RCC 7860 (cell line): ENCODE measurements around the gene FSTL4.
"Not testable (repeated sequence)": the region's sequence is repeated elsewhere in the genome, so short reads cannot be mapped to it uniquely, and the experiment has no call there.

ENCODE experiments used
- DNase-seq: peaks from one replicate; pipeline ENCODE4 v3.0.0-alpha.2; 2015; ENCODE audit warnings: low spot score
- FAIRE-seq: peaks from 2 replicates; lab custom pipeline; 2012; peaks lifted over from hg19 to GRCh38; lab: Jason Lieb, UNC

The FSTL4 gene

GRCh38 chr5:133460172-133460758, 152.1 kb downstream of the FSTL4 start:
- DNase-seq, result no peak
- FAIRE-seq, result no peak

- no peak for FAIRE-seq
- no peak for DNase-seq
Measured at GRCh38 chr5:133459474-133460160, 152.7 kb downstream of the FSTL4 start.

GRCh38 chr5:133458435-133458834, 153.9 kb downstream of the FSTL4 start:
- FAIRE-seq, result no peak
- no peak for DNase-seq

DNA sequence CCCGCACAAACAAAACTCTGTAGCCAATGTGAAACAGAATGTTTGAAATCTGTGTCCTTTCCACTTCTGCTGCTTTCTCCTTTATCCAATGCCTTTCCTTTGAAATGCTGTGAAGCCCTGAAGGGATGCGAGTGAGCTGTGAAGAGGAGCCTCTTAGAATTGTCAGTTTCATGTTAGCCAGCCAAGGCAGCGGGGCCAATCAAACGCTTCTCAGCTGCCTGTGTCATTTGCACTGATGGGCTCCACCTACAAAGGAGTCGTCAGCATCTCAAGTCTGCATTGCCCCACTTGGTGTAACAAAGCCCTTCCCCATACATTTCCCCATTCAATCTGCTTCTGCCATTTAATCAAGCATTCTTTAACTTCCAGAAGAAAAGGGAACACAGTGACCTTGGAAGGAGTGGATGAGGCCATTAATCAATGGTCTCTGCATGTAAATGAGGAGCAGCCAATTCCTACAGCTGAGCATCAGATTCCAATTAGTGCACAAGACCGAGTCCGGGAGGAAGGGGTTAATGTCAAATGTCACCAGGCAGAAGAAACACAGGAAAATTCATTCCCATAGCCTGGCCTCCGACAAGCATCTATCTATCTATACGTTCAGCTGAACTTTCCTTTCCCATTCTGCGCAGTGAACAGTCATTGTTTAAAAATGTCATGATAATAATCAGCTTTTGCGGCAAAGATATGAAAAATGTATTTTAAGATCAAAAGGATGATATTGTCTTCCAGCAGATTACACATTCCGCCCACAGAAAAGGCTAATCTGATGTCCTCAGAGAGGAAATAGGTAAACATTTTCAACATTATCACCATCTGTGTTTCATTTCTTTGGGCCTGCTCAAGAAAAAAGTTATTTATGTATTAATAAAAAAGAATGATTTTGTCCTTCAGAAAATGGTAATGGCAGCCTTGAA, 154.6 kb downstream of the FSTL4 start:
- FAIRE-seq (no peak), DNase-seq (no peak)

DNA sequence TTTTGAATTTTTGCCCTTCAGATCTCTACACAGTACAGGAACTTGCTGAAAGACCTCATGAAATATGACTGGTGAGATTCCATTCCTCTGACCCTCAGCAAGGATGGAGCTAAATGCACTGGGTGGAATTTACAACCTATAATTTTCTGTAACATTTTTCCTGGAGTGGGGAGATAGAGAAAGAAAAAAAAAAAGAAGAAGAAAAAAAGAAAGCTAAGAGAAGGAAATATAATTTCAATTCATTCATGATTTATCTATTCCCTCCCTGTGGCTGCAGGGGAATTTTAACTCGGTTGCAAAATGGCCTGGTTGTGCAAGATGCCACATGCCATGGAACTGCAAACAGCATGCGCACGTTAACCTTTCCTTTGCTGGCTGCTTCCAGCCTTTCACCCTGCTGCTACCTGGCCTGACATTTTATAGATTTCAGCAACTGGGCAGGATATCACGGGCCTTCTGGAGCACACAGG, 155.4 kb downstream of the FSTL4 start:
- no peak for DNase-seq
- no peak for FAIRE-seq

DNA sequence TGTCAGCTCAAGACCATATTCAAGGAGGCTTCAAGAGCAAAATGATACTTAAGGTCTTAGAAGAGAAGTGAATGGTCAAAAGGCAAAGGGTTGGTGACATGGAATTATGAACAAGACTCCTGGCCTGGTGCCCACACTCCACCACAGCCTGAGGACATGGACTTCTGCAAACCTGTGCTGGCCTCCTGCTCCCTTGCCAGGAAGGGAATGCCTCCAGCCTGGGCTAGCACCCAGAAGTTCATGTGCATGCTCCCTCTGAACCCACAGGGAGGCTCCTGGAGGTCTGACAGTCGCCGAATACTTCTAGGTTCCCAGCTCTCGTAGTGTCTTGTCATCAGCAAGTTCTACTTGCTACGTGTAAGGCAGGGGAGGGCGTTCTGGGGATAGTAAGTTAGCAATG, 156.7 kb downstream of the FSTL4 start:
- DNase-seq (no peak), FAIRE-seq (no peak)

DNA sequence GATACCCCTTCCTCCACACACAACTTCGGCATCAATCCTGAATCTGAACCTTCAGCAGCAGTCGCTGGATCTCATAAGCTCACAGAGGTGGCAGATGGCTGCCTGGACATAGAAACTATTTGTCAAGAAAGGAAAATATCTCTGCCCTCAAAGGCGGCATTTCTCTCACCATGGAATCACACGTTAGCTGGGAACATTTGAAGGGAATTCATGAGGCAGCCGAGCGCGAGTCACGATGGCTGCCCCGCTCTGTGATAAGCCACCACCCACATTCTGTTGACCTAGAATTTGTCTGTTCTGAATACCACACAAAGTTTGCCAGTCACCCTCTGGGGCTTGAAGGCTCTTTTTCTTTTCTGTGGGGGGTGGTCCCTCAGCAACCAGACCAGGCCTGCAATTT, 157.9 kb downstream of the FSTL4 start:
- FAIRE-seq, result no peak
- DNase-seq, result no peak

GRCh38 chr5:133453831-133454230, 158.5 kb downstream of the FSTL4 start:
- DNase-seq (no peak), FAIRE-seq (no peak)

GRCh38 chr5:133453084-133453780, 159.1 kb downstream of the FSTL4 start:
- no peak for FAIRE-seq
- no peak for DNase-seq

- FAIRE-seq, result no peak
- no peak for DNase-seq
Measured at GRCh38 chr5:133451926-133452325, 160.4 kb downstream of the FSTL4 start.

GRCh38 chr5:133450286-133450685, 162.1 kb downstream of the FSTL4 start:
- FAIRE-seq (no peak), DNase-seq (no peak)

DNA sequence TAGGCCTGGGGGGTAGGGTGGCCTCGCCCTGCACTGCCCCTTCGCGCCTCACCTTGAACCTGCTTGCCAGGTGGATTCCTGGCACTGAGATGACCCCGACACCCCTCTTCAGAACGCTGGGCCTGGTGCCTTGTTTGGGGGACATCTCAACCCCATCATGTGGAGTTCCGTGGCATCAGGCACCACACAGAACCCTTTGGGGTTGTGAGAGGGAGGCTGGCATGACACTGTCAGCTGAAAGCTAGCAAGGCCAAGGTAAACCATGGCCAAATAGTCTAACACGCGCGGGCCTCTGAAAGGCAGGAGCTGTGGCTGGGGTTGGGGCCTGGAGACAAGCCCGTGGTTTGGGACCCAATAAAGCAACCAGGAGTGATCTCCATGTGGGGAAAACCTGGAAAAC, 163.2 kb downstream of the FSTL4 start:
- no peak for FAIRE-seq
- no peak for DNase-seq

- FAIRE-seq (no peak), DNase-seq (no peak)
Measured at GRCh38 chr5:133446440-133446839, 165.9 kb downstream of the FSTL4 start.

DNA sequence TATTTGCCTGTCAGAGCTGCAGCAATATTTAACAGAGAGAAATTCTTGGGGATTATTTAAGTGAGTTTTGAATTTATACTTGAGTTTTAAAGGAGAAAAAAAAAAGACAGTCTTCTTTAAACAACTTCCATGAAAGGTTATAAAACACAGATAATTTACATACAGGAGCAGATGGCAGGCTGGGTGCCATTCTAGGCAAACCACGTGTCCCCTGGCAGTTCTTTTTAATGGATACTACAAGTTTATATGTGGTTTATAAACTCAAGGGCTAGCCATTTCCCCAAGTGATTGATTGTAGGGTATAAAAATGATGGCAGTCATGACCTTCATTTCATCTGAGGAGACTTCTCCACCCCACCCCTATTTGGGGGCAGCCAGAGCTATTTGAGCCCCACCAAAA, 166.6 kb downstream of the FSTL4 start:
- DNase-seq, result no peak
- FAIRE-seq, result no peak

DNA sequence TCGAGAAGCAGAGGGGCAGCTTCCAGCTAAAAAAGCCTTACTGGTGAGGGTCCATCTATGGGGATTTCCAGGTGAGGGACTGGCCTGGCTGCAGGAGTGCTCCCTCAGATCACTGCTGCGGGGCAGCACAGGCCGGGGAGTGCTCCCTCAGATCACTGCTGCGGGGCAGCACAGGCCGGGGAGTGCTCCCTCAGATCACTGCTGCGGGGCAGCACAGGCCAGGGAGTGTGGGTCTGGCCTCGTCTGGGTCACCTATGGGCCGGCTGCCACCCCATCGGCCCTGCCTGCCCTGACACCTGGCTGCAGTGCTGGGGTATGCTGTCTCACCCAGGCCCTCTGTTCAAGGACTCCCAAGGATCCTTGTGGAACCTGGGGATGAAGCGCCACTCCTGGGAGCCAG, 167.1 kb downstream of the FSTL4 start:
- not testable (repeated sequence) for FAIRE-seq, DNase-seq

GRCh38 chr5:133444711-133445110, 167.6 kb downstream of the FSTL4 start:
- no peak for FAIRE-seq

DNA sequence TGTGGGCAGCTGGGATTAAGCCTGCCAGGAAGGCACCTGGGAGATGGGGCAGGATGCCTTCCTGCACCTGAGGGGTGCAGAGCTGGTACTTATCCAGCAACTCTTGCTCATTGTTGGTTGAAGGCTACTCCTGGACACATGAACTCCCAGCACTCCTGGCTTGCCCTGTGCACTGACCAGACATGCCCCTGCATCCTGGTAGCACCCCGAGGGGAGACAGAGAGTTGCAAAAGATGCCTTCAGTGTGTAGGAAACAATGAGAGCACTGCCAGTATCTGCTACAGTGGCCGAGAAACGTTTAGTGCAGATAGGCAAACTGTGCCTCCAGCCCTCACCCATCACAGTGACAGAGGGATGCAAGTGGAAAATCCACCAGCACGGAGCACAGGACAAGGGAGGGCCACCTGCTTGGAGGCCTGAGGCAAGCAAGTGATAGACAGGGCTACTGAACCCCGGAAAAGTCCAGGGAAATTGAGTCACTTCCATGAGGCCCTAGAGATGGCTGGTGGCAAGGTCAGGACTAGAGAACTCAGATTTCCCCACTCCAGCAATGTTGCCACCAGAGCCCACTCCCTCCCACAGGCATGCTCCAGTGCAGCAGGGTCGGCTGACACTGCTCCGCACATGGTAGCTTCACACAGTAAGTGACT, 171.1 kb downstream of the FSTL4 start:
- DNase-seq (no peak), FAIRE-seq (no peak)

More at GRCh38 chr5:133444711-133445110, 167.6 kb downstream of the FSTL4 start:
- DNase-seq, result no peak

GRCh38 chr5:133440467-133441115, 171.8 kb downstream of the FSTL4 start:
- FAIRE-seq, result no peak
- no peak for DNase-seq

GRCh38 chr5:133439859-133440258, 172.5 kb downstream of the FSTL4 start:
- no peak for FAIRE-seq
- DNase-seq, result no peak

DNA sequence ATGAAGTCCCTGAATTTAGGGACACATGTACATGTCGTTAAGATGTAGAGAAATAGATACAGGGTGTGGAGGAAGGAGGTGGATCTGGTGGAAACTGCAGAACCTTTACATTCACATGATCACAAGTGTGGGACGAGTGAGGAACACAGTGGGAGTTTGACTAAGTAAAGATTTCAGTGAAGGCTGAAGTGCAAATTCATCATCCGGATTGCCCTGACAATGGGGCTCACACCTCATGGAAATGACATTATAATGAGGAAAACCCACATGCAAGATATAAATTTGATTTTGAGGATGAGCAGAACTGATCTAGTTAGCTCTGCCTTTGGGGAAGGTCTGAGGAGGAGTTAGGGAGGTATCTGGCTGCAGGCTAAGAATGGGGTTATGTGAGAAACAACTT, 173.9 kb downstream of the FSTL4 start:
- DNase-seq (no peak), FAIRE-seq (no peak)
